Esophagus squamous epithelium (tissue), 5 donors: ENCODE data around the gene TMEM263. TPM values are rescaled to one million over a fixed set of nuclear protein-coding genes. Genes with fewer than 3 reads are reported as not detected.
"Not testable (repeated sequence)": the region's sequence is repeated elsewhere in the genome, so short reads cannot be mapped to it uniquely, and the experiment has no call there.

Experiments
- DNase-seq: peaks from one replicate; lab custom pipeline; 2025; lab: John Stamatoyannopoulos, UW
- H3K27ac ChIP-seq, 4 donors: fragments of 200-600 bp; sonication (generic); one replicate each; pipeline ENCODE4 v1.5.1; 2016 to 2019; ENCODE audit warnings: mild to moderate bottlenecking in 1 of 4
- H3K27me3 ChIP-seq, 4 donors: fragments of 200-600 bp; sonication (generic); 1 replicate in 3 of 4; 2 replicates in 1 of 4; pipeline versions ENCODE4 v1.5.1 to v1.6.0; 2017 to 2021; ENCODE audit warnings: antibody characterized with exemption in 1 of 4
- H3K36me3 ChIP-seq, 3 donors: fragments of 200-600 bp; sonication (generic); one replicate each; pipeline ENCODE4 v1.5.1; 2016 to 2019
- H3K4me1 ChIP-seq, 3 donors: fragments of 200-600 bp; sonication (generic); one replicate each; pipeline ENCODE4 v1.5.1; 2017 to 2019
- H3K4me3 ChIP-seq, 4 donors: fragments of 200-600 bp; sonication (generic); 1 replicate in 3 of 4; 2 replicates in 1 of 4; pipeline ENCODE4 v1.5.1; 2016 to 2019; ENCODE audit warnings: mild to moderate bottlenecking in 2 of 4, moderate library complexity in 1 of 4
- H3K9me3 ChIP-seq, 3 donors: fragments of 200-600 bp; sonication (generic); one replicate each; pipeline ENCODE4 v1.5.1; 2016 to 2019
- CTCF ChIP-seq, 6 experiments: fragments of 450-650 bp in 4 of 6; fragments of 200-600 bp in 2 of 6; sonication (generic) in 2 of 6; IDR thresholded peaks; one replicate each; pipeline ENCODE4 v1.5.1; 2016 to 2019; ENCODE audit warnings: antibody characterized with exemption in 6 of 6, mild to moderate bottlenecking in 4 of 6, moderate library complexity in 4 of 6
- POLR2A ChIP-seq, 4 donors: fragments of 450-650 bp; IDR thresholded peaks; one replicate each; pipeline ENCODE4 v1.6.1; 2017; ENCODE audit warnings: antibody characterized with exemption in 4 of 4, mild to moderate bottlenecking in 4 of 4, moderate library complexity in 3 of 4
- WGBS, 2 donors: methylation state at CpG; one replicate each; pipeline ENCODE4 v1.1.5; 2018; 5-methylcytosine and 5-hydroxymethylcytosine counted together
- intact Hi-C: fragments of 100-400 bp; cut with DNase I; formaldehyde crosslinking; loops from one replicate; pipeline ENCODE4 v1.15.0; 2022
- total RNA-seq, 4 donors: library from RNA; depleted of rRNA; stranded (reverse); fragments of >200 nt; gene quantifications; one replicate each; pipeline ENCODE4 v1.1.0, GENCODE V29; 2016
- donor health status: DM: yes; HTN: yes; CAD: no.

TMEM263 gene
- total RNA-seq, 4 donors from 2014 or later, result 5.1 to 12.0 (median 8.6) TPM

GRCh38 chr12:106917503-106917902, 38.2 kb upstream of the TMEM263 start:
- Histone ChIP-seq H3K4me3 (no peak overlapping the region), H3K36me3 (no peaks in the 10 kb centered on the region), H3K9me3 (no peaks in the 10 kb centered on the region), H3K27me3 (peaks cover 0 to 7% (median 0%) of the 10 kb centered on the region in 4 donors), H3K4me1 (no peaks in the 10 kb centered on the region), H3K27ac (no peak overlapping the region)
- intact Hi-C loops, result no loop called here
- 52 to 65% methylated on average over 7 of the region's 7 CpGs for WGBS, 2 donors
- DNase-seq, result no peak
- TF ChIP-seq CTCF (IDR thresholded peaks at IDR 0.05) (no peak), POLR2A (IDR thresholded peaks at IDR 0.05) (no peak)

- H3K4me1 ChIP-seq, result no peaks in the 10 kb centered on the region
- H3K36me3 ChIP-seq, result no peaks in the 10 kb centered on the region
- no peak for DNase-seq
- TF ChIP-seq POLR2A (IDR thresholded peaks at IDR 0.05), result no peak
- peak in 1 of 6 experiments; percentile 21 for TF ChIP-seq CTCF (IDR thresholded peaks at IDR 0.05)
- H3K27me3 ChIP-seq, result peaks cover 0 to 6% (median 0%) of the 10 kb centered on the region in 4 donors
- WGBS, 2 donors, result 13 to 24% methylated on average over 3 of the region's 3 CpGs
- H3K4me3 ChIP-seq, result no peak overlapping the region
- H3K9me3 ChIP-seq, result no peaks in the 10 kb centered on the region
- intact Hi-C loops, result no loop called here
- no peak overlapping the region for H3K27ac ChIP-seq
These were observed 37.0 kb upstream of the TMEM263 start for GRCh38 chr12:106918746-106919145.

- H3K27me3 ChIP-seq, result peaks cover 0 to 6% (median 0%) of the 10 kb centered on the region in 4 donors
- DNase-seq, result no peak
- H3K4me1 ChIP-seq, result no peaks in the 10 kb centered on the region
- no peak overlapping the region for H3K27ac ChIP-seq
- H3K4me3 ChIP-seq, result no peak overlapping the region
- no peaks in the 10 kb centered on the region for H3K36me3 ChIP-seq
- 39 to 44% methylated on average over 4 of the region's 4 CpGs for whole genome bisulfite sequencing, 2 donors
- intact Hi-C loops, result loop anchor here (5.0 kb wide), 1 partner anchor 533 kb away; no protein-coding TSS in a partner anchor
- TF ChIP-seq POLR2A (IDR thresholded peaks at IDR 0.05) (no peak), CTCF (IDR thresholded peaks at IDR 0.05) (peak; percentile 56 to 85 (median 77))
- H3K9me3 ChIP-seq, result no peaks in the 10 kb centered on the region
These were observed 35.7 kb upstream of the TMEM263 start for GRCh38 chr12:106919910-106920544.

GRCh38 chr12:106921976-106922375, 33.7 kb upstream of the TMEM263 start:
- not testable (repeated sequence) for H3K4me1 ChIP-seq, H3K27ac ChIP-seq, DNase-seq, H3K9me3 ChIP-seq, H3K27me3 ChIP-seq, H3K36me3 ChIP-seq, H3K4me3 ChIP-seq
- 65 to 69% methylated on average over 2 of the region's 2 CpGs for WGBS, 2 donors
- intact Hi-C loops, result loop anchor here (5.0 kb wide), 1 partner anchor 535 kb away; no protein-coding TSS in a partner anchor

- H3K27me3 ChIP-seq, H3K27ac ChIP-seq, H3K36me3 ChIP-seq, DNase-seq, H3K4me1 ChIP-seq, H3K9me3 ChIP-seq, H3K4me3 ChIP-seq: not testable (repeated sequence)
- WGBS, 2 donors, result 74 to 77% methylated on average over 2 of the region's 2 CpGs
- intact Hi-C loops, result loop anchor here (5.0 kb wide), 1 partner anchor 536 kb away; no protein-coding TSS in a partner anchor
These were observed 32.1 kb upstream of the TMEM263 start for GRCh38 chr12:106923594-106923993.

GRCh38 chr12:106924268-106924861, 31.3 kb upstream of the TMEM263 start:
- 63 to 70% methylated on average over 3 of the region's 3 CpGs for WGBS, 2 donors
- Histone ChIP-seq H3K36me3 (no peaks in the 10 kb centered on the region), H3K27me3 (peaks cover 0 to 9% (median 0%) of the 10 kb centered on the region in 4 donors), H3K4me3 (no peak overlapping the region), H3K4me1 (no peaks in the 10 kb centered on the region), H3K27ac (no peak overlapping the region), H3K9me3 (no peaks in the 10 kb centered on the region)
- intact Hi-C loops, result loop anchor here (5.0 kb wide), 1 partner anchor 537 kb away; no protein-coding TSS in a partner anchor
- DNase-seq, result no peak
- TF ChIP-seq POLR2A (IDR thresholded peaks at IDR 0.05) (no peak), CTCF (IDR thresholded peaks at IDR 0.05) (no peak)
